Panc1 (cell line): ENCODE measurements around the gene BAD. TPM values are rescaled to one million over a fixed set of nuclear protein-coding genes. Genes with fewer than 3 reads are reported as not detected.

ENCODE experiments used
- ATAC-seq: fragments of 200-7000 bp; cut with Tn5 transposase; 2 replicates; pipeline ENCODE4 v1.9.1; 2020; ENCODE audit warnings: mild to moderate bottlenecking, moderate library complexity
- BruUV-seq: library from RNA; stranded (reverse); fragments of 400-500 nt; replicated peaks from 2 replicates; lab custom pipeline; 2021; lab: Mats Ljungman, UMichigan
- CTCF ChIA-PET: fragments of 300-600 bp; sonication (Branson Sonifier 250); formaldehyde crosslinking; loops from one replicate; lab custom pipeline; 2022; ENCODE audit warnings: antibody characterized with exemption; lab: Charles Lee
- POLR2A ChIA-PET: fragments of 300-600 bp; sonication (Branson Sonifier 250); formaldehyde crosslinking; loops from one replicate; lab custom pipeline; 2022; ENCODE audit warnings: antibody characterized with exemption; lab: Charles Lee
- DNase-seq: peaks from one replicate; pipeline ENCODE4 v3.0.0-alpha.2; 2010; ENCODE audit warnings: low read depth, low spot score
- H3K27ac ChIP-seq: 2 replicates; pipeline ENCODE4 v1.5.1; 2011; ENCODE audit warnings: mild to moderate bottlenecking, low read length, inconsistent platforms
- H3K27me3 ChIP-seq: fragments of 200-500 bp; sonication (Bioruptor generic); 2 replicates; pipeline ENCODE4 v1.6.0; 2014; ENCODE audit warnings: low read length, inconsistent platforms; ENCODE audit not compliant: control insufficient read depth, insufficient read depth
- H3K36me3 ChIP-seq: fragments of 200-500 bp; sonication (Bioruptor generic); 2 replicates; pipeline ENCODE4 v1.5.1; 2014; ENCODE audit warnings: inconsistent platforms, mild to moderate bottlenecking, low read length, moderate library complexity; ENCODE audit not compliant: control insufficient read depth, insufficient read depth
- H3K4me1 ChIP-seq: 2 replicates; pipeline ENCODE4 v1.5.1; 2011; ENCODE audit warnings: inconsistent platforms, mild to moderate bottlenecking, low read length, moderate library complexity; ENCODE audit not compliant: control insufficient read depth, insufficient read depth
- H3K4me3 ChIP-seq, 2 experiments: 2 replicates each; pipeline ENCODE4 v1.5.1; 2011 to 2012; ENCODE audit warnings: low read depth in 2 of 2, low read length in 2 of 2, mild to moderate bottlenecking in 2 of 2, inconsistent platforms in 1 of 2, moderate library complexity in 1 of 2
- H3K9me3 ChIP-seq: fragments of 200-500 bp; sonication (Bioruptor generic); 2 replicates; pipeline ENCODE4 v1.5.1; 2014; ENCODE audit warnings: low read depth, mild to moderate bottlenecking, inconsistent platforms, low read length, moderate library complexity; ENCODE audit not compliant: control insufficient read depth, insufficient read depth
- POLR2AphosphoS5 ChIP-seq: IDR thresholded peaks from 2 replicates; pipeline ENCODE4 v1.6.1; 2012; ENCODE audit warnings: mild to moderate bottlenecking, low read depth, low read length, moderate library complexity
- REST ChIP-seq, 2 experiments: IDR thresholded peaks; 2 replicates each; pipeline ENCODE4 v1.6.1; 2011 to 2012; ENCODE audit warnings: low read depth in 2 of 2, control low read depth in 1 of 2, low read length in 1 of 2, mild to moderate bottlenecking in 1 of 2, moderate library complexity in 1 of 2; ENCODE audit not compliant: insufficient read depth in 1 of 2
- SIN3A ChIP-seq: IDR thresholded peaks from 2 replicates; pipeline ENCODE4 v1.6.1; 2012; ENCODE audit warnings: low read depth, mild to moderate bottlenecking, low read length, moderate library complexity, borderline replicate concordance; ENCODE audit not compliant: insufficient read depth
- TCF7L2 ChIP-seq: IDR thresholded peaks from 2 replicates; pipeline ENCODE4 v1.6.1; 2011; ENCODE audit warnings: mild to moderate bottlenecking, low read depth, low read length, inconsistent platforms
- in situ Hi-C: cut with HindIII; loops from 2 replicates; pipeline ENCODE4 v1.10.0; 2016; ENCODE audit warnings: low sequenced_read_pairs, low pct_unique_long_range_greater_than_20kb
- intact Hi-C: fragments of 100-400 bp; cut with micrococcal nuclease; formaldehyde crosslinking; loops from one replicate; pipeline ENCODE4 v1.10.0; 2022; ENCODE audit not compliant: unreplicated experiment
- total RNA-seq: library from RNA; stranded (reverse); gene quantifications from one replicate; pipeline ENCODE4 v1.2.1, GENCODE V29; 2021; ENCODE audit not compliant: unreplicated experiment
- TF ChIP-seq, protein P1 (sequence below): fragments of 450-650 bp; IDR thresholded peaks from 2 replicates; pipeline ENCODE4 v1.5.1; 2017; ENCODE audit warnings: mild to moderate bottlenecking

Gene BAD
- total RNA-seq, 1 experiment from 2014 or later, result 77.7 TPM

- no peaks in the 10 kb centered on the region for H3K27me3 ChIP-seq
- H3K9me3 ChIP-seq, result no peaks in the 10 kb centered on the region
- DNase-seq (no peak), ATAC-seq (no peak)
- intact Hi-C loops (no loop called here), in situ Hi-C loops (no loop called here)
- CTCF ChIA-PET, result no interaction called here
- peaks cover 49% of the 10 kb centered on the region for H3K4me1 ChIP-seq
- TF ChIP-seq, protein P1, sequence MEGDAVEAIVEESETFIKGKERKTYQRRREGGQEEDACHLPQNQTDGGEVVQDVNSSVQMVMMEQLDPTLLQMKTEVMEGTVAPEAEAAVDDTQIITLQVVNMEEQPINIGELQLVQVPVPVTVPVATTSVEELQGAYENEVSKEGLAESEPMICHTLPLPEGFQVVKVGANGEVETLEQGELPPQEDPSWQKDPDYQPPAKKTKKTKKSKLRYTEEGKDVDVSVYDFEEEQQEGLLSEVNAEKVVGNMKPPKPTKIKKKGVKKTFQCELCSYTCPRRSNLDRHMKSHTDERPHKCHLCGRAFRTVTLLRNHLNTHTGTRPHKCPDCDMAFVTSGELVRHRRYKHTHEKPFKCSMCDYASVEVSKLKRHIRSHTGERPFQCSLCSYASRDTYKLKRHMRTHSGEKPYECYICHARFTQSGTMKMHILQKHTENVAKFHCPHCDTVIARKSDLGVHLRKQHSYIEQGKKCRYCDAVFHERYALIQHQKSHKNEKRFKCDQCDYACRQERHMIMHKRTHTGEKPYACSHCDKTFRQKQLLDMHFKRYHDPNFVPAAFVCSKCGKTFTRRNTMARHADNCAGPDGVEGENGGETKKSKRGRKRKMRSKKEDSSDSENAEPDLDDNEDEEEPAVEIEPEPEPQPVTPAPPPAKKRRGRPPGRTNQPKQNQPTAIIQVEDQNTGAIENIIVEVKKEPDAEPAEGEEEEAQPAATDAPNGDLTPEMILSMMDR, result no peak
- TF ChIP-seq TCF7L2, result no peak
- POLR2A ChIA-PET, result interaction anchor here (0.7 kb wide), 1 partner anchor 10 kb away, joined by 5 read pairs; no protein-coding TSS in a partner anchor
- peak overlapping the region; percentile 68 to 79 for H3K4me3 ChIP-seq
- peak overlapping the region; percentile 87 for H3K27ac ChIP-seq
- H3K36me3 ChIP-seq, result no peaks in the 10 kb centered on the region; the same call in 1 of the 2 replicates
- BruUV-seq, result TSS peak; percentile 62
Observed at GRCh38 chr11:64230985-64231365, 53.5 kb downstream of the BAD start.

- no peak for DNase-seq
- Histone ChIP-seq H3K4me1 (peaks cover 47% of the 10 kb centered on the region), H3K27ac (peak within 1 kb of the TSS; percentile 87), H3K27me3 (no peaks in the 10 kb centered on the region), H3K4me3 (peak within 1 kb of the TSS; percentile 68 to 79), H3K9me3 (no peaks in the 10 kb centered on the region), H3K36me3 (peaks cover 2% of the 10 kb centered on the region; the same call in 1 of the 2 replicates)
- peak; percentile 59 for ATAC-seq
- TF ChIP-seq SIN3A (no peak; the same call in 1 of the 2 replicates), POLR2AphosphoS5 (peak; percentile 71), TCF7L2 (no peak), REST (IDR thresholded peaks at IDR 0.05; ENCODE audit: insufficient read depth in 1 of 2, low read depth in 2 of 2, low read length in 1 of 2) (no peak)
- no TSS peak for BruUV-seq
- intact Hi-C loops, result no loop called here
- ChIA-PET CTCF (interaction anchor here (0.7 kb wide), 1 partner anchor 249 kb away, joined by 3 read pairs; no protein-coding TSS in a partner anchor), POLR2A (interaction anchor here (0.5 to 1.0 kb wide), 5 partner anchors 13 to 1308 kb away, joined by 3 to 8 read pairs (median 4); no protein-coding TSS in a partner anchor)
- in situ Hi-C loops, result no loop called here
Observed at GRCh38 chr11:64230171-64230984, 54.1 kb downstream of the BAD start, which contains the start of gene DNAJC4. Gene DNAJC4 (plus strand): TSS chr11:64230548. CDS start chr11:64230855, 307 bp downstream.
